GM12875 (cell line): ENCODE measurements around the gene LDLRAD3.

Experiments used
- H3K4me3 ChIP-seq: one replicate; pipeline ENCODE4 v1.5.1; 2011; ENCODE audit warnings: low read depth, low read length, control low read depth
- TF ChIP-seq, protein P1 (sequence below): IDR thresholded peaks from 2 replicates; pipeline ENCODE4 v1.5.1; 2011; ENCODE audit warnings: low read depth, mild to moderate bottlenecking, control low read depth, inconsistent platforms, low read length, moderate library complexity, borderline replicate concordance; ENCODE audit not compliant: insufficient read depth

Gene LDLRAD3

DNA sequence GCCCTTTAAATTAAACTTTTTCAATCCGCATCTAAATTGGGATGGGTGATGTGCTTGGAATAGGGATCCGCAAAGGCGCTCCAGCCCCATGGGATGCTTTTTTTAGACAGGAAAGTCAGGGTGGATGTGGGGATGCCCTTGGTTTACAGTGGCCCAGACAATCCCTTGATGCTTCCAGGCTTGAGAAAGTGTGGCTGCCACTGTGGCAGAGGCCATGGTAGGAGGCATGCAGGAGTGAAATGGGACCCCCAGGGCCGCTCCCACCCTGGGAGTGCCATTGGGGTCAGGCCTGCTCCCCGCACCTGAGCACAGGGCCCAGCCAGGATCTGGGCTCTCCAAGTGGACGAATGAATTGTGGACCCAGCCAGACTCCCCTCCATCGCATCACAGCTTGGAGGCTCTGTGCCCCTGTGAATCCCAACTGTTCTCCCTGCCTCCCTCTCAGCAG, 269.6 kb downstream of the LDLRAD3 start:
- TF ChIP-seq, protein P1, sequence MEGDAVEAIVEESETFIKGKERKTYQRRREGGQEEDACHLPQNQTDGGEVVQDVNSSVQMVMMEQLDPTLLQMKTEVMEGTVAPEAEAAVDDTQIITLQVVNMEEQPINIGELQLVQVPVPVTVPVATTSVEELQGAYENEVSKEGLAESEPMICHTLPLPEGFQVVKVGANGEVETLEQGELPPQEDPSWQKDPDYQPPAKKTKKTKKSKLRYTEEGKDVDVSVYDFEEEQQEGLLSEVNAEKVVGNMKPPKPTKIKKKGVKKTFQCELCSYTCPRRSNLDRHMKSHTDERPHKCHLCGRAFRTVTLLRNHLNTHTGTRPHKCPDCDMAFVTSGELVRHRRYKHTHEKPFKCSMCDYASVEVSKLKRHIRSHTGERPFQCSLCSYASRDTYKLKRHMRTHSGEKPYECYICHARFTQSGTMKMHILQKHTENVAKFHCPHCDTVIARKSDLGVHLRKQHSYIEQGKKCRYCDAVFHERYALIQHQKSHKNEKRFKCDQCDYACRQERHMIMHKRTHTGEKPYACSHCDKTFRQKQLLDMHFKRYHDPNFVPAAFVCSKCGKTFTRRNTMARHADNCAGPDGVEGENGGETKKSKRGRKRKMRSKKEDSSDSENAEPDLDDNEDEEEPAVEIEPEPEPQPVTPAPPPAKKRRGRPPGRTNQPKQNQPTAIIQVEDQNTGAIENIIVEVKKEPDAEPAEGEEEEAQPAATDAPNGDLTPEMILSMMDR = no peak
- H3K4me3 ChIP-seq = no peak overlapping the region

DNA sequence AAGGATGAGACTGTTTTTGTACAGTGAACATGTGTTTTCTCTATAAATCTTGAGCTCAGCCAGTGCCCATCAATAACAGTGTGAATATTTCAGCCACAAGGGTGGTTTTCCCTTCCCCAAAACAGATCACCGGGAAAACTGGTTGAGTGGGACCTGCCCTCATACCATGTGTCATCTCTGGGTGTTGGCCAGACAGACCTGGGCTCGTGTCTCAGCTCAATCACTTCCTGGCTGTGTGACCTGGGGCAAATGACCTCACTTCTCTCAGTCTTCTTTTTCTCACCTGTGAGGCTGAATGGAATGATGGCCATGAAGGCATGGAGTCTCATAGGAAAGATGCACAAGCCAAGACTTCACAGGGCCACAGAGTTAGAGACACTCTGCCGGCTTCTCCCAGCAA, 270.6 kb downstream of the LDLRAD3 start:
- TF ChIP-seq, protein P1 = no peak
- no peak overlapping the region for H3K4me3 ChIP-seq

DNA sequence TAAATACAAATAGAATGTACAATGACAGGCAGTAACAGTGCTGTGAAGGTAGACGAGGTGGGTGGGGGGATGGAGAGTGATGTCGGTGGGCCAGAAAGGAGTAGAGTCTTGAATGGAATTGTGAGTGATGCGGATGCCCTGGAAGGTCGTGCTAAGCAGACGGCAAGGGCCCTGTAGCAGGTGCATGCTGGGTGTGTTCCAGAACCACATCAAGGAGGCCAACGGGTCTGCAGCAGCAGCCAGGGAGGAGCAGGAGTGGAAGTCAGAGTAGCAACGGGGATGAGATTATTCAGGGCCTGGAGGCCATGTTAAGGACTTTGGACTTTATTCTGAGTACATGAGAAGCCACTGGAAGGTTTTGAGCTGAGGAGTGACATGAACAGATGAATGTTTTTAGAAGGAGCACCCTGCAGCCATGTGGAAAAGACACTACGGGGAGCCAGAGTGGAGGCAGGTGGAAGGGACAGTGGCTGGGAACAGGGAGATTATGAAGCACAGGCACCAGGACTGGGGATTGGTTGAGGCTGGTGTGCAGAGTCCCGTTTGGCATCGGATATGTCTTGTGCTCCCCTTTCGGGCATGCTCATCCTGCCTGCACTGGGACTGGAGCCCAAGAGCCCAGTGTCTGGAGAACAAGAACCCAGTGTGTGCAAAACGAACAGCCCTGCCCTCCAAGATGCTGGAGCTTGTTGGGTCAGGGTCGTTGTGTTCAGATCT, 271.3 kb downstream of the LDLRAD3 start:
- TF ChIP-seq, protein P1 = no peak
- H3K4me3 ChIP-seq = no peak overlapping the region

DNA sequence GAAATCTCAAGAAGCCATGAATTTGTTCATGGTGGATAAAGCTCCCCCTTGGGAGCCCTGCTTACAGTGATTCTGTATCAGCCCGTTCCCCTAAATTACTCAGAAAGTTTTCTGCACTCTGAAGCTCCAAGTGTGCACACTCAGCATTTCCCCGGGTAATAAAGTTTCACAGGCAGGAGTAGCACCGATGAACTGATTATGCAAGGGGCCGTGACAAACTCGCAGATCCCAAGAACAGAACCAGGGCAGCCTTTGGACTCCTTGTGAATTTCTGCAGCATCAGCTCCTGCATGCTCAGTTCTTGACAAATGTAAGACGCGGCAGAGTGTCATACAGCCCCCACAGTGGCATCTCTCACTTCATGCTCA, 271.8 kb downstream of the LDLRAD3 start:
- no peak overlapping the region for H3K4me3 ChIP-seq
- TF ChIP-seq, protein P1 = no peak

DNA sequence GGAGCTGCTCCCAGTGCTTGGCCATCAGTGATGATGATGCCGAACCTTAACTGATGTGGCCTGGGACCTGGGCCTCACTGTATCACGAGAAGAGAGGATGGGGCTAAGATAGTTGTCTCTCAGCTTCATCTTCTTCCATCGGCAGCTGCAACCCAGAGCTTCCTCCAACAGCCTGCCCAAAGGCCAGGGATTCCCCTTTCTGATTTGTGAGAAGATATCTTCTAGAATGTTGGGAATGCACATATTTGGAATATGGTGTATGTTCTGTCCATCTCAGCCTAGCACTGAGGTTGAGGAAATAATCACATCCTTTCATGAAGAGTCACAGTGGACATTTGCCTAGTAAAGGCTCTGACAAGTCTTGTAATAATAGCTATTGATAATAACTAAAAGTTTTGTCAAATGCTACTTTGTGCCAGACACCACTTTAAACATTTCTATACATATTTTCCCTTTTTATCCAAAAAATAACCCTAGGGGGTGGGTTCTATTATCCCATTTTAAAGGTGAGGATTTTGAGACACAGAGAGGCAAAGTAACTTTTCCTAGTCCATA, 272.3 kb downstream of the LDLRAD3 start:
- no peak overlapping the region for H3K4me3 ChIP-seq
- TF ChIP-seq, protein P1 = no peak

DNA sequence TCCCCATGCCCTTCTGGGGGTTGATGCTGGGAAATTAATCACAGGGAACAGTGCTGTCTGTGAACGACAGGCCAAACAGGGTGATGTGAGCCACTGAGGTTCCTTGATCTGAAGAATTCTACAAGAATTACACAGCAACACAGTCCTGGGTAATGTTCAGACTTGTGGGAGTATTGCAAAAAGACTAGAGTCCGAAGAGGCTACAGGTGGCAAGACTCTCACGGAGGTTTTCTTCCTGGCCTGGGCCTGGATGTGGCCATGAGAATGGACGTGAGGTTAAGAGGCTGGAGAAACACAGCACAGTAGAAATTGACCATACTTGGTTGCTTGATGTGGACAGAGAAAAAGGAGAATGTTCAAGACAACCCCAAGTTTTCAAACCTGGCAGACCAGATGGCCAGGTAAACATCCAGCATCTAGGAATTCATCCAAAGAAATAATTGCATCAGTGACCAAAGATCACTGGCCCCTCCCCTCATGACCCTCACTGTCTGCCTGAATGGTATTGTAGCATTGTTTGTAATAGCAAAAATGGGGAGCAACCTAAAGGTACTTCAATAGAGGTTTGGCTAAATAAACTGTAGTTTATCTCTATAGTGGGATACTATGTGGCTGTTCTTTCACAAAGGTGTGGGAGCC, 274.5 kb downstream of the LDLRAD3 start:
- H3K4me3 ChIP-seq = no peak overlapping the region
- TF ChIP-seq, protein P1 = no peak

DNA sequence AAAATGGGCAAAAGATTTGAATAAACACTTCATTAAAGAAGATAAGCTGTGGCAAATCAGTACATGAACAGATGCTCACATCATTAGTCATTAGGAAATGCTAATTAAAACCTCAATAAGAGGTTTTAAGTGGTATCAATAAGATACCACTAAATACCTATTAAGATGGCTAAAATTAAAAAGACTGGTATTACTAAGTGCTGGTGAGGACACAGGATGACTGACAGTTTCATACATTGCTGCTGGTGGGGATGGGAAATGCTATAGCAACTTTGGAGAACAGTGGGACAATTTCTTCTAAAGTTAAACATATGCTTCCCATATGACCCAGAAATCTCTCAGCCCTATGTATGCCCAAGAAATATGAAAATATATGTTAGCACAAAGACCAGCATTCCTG, 276.1 kb downstream of the LDLRAD3 start:
- H3K4me3 ChIP-seq = no peak overlapping the region
- TF ChIP-seq, protein P1 = no peak
